DMS114 treated with DMSO at 0.1 percent for 48 hours (cell line): ENCODE measurements around the gene CISD3.

ENCODE experiments used
- DNase-seq: peaks from one replicate; lab custom pipeline; 2025; ENCODE audit not compliant: unreplicated experiment; lab: John Stamatoyannopoulos, UW

CISD3 gene

GRCh38 chr17:38729886-38730525, at the start of gene CISD3:
Gene CISD3, plus strand, starts transcription at chr17:38730341. Its CDS starts 18 bp downstream, at chr17:38730359.
- DNase-seq: peak; percentile 58

GRCh38 chr17:38681096-38681495, 49.0 kb upstream of the CISD3 start:
- no peak for DNase-seq

GRCh38 chr17:38685491-38685890, 44.6 kb upstream of the CISD3 start:
- DNase-seq: no peak

GRCh38 chr17:38687286-38687685, 42.9 kb upstream of the CISD3 start:
- no peak for DNase-seq

- DNase-seq: no peak
Measured at GRCh38 chr17:38690386-38690785, 39.8 kb upstream of the CISD3 start.

GRCh38 chr17:38691154-38691553, 39.0 kb upstream of the CISD3 start:
- DNase-seq: no peak

- DNase-seq: no peak
Measured at GRCh38 chr17:38693700-38694329, 36.3 kb upstream of the CISD3 start.

GRCh38 chr17:38697061-38697820, 32.9 kb upstream of the CISD3 start:
- DNase-seq: no peak

GRCh38 chr17:38698760-38699159, 31.4 kb upstream of the CISD3 start:
- no peak for DNase-seq

- DNase-seq: no peak
Measured at GRCh38 chr17:38701504-38702165, 28.5 kb upstream of the CISD3 start.

GRCh38 chr17:38702166-38702915, 27.8 kb upstream of the CISD3 start:
- DNase-seq: peak; percentile 62

- no peak for DNase-seq
Measured at GRCh38 chr17:38702916-38703741, 27.0 kb upstream of the CISD3 start.

GRCh38 chr17:38703742-38704605, 26.2 kb upstream of the CISD3 start:
- DNase-seq: peak; percentile 8

GRCh38 chr17:38704606-38705522, 25.3 kb upstream of the CISD3 start, which contains the start of gene MLLT6:
Gene MLLT6, plus strand, starts transcription at chr17:38705273. Its CDS starts 360 bp downstream, at chr17:38705633.
- DNase-seq: peak; percentile 57

- DNase-seq: no peak
Measured at GRCh38 chr17:38705523-38705802, 24.7 kb upstream of the CISD3 start.

GRCh38 chr17:38705803-38706504, 24.2 kb upstream of the CISD3 start:
- no peak for DNase-seq

- no peak for DNase-seq
Measured at GRCh38 chr17:38706505-38707216, 23.5 kb upstream of the CISD3 start.
